Smooth muscle cell (in vitro differentiated cells): ENCODE results near the gene TSC2. TPM values are rescaled to one million over a fixed set of nuclear protein-coding genes. Genes with fewer than 3 reads are reported as not detected.

ENCODE experiments used
- DNase-seq: peaks from one replicate; lab custom pipeline; 2025; ENCODE audit not compliant: unreplicated experiment; lab: John Stamatoyannopoulos, UW
- H2AFZ ChIP-seq: fragments of 200-600 bp; sonication (generic); 2 replicates; pipeline ENCODE4 v1.6.0; 2016; ENCODE audit warnings: antibody characterized with exemption, low read depth, mild to moderate bottlenecking
- H3F3A ChIP-seq: fragments of 200-600 bp; sonication (generic); 2 replicates; pipeline ENCODE4 v1.6.0; 2017; ENCODE audit warnings: antibody characterized with exemption, low read depth
- H3K27ac ChIP-seq: fragments of 200-600 bp; sonication (generic); 2 replicates; pipeline ENCODE4 v1.5.1; 2016; ENCODE audit warnings: low read depth, mild to moderate bottlenecking
- H3K27me3 ChIP-seq: fragments of 200-600 bp; sonication (generic); 2 replicates; pipeline ENCODE4 v1.6.1; 2016; ENCODE audit warnings: low read depth, mild to moderate bottlenecking
- H3K36me3 ChIP-seq: fragments of 200-600 bp; sonication (generic); 2 replicates; pipeline ENCODE4 v1.5.1; 2016; ENCODE audit warnings: low read depth
- H3K4me1 ChIP-seq: fragments of 200-600 bp; sonication (generic); 2 replicates; pipeline ENCODE4 v1.5.1; 2016; ENCODE audit warnings: low read depth
- H3K4me2 ChIP-seq: fragments of 200-600 bp; sonication (generic); 2 replicates; pipeline ENCODE4 v1.6.0; 2016; ENCODE audit warnings: mild to moderate bottlenecking
- H3K4me3 ChIP-seq: fragments of 200-600 bp; sonication (generic); 2 replicates; pipeline ENCODE4 v1.5.1; 2016; ENCODE audit warnings: mild to moderate bottlenecking
- H3K79me2 ChIP-seq: fragments of 200-600 bp; sonication (generic); 2 replicates; pipeline ENCODE4 v1.6.0; 2016; ENCODE audit warnings: low read depth, mild to moderate bottlenecking
- H3K9ac ChIP-seq: fragments of 200-600 bp; sonication (generic); 2 replicates; pipeline ENCODE4 v1.6.0; 2016; ENCODE audit warnings: low read depth
- H3K9me3 ChIP-seq: fragments of 200-600 bp; sonication (generic); replicated peaks from 2 replicates; pipeline ENCODE4 v1.5.1; 2016; ENCODE audit warnings: low read depth
- H4K20me1 ChIP-seq: fragments of 200-600 bp; sonication (generic); 2 replicates; pipeline ENCODE4 v1.6.0; 2016; ENCODE audit warnings: low read depth
- WGBS: methylation state at CpG from one replicate; pipeline ENCODE4 v1.1.7; 2016; ENCODE audit warnings: low lambda C conversion rate; 5-methylcytosine and 5-hydroxymethylcytosine counted together
- polyA plus RNA-seq: library from polyadenylated mRNA; unstranded; fragments of >200 nt; fragmentation: Nextera tagmentation; extraction: Ambion mirVana; gene quantifications from 2 replicates; pipeline ENCODE4 v1.2.1, GENCODE V29; 2016
- total RNA-seq: library from RNA; depleted of rRNA; stranded (reverse); fragments of >200 nt; gene quantifications from 2 replicates; pipeline ENCODE4 v1.2.3, GENCODE V29; 2014
- TF ChIP-seq, protein P1 (sequence below): fragments of 200-600 bp; sonication (generic); IDR thresholded peaks from 2 replicates; pipeline ENCODE4 v1.5.1; 2017; ENCODE audit warnings: borderline replicate concordance, mild to moderate bottlenecking, antibody characterized with exemption; ENCODE audit not compliant: insufficient read depth, poor library complexity, severe bottlenecking

TSC2 gene
- total and polyA plus RNA-seq, 2 experiments from 2014 or later, result 64.5 to 74.7 TPM

DNA sequence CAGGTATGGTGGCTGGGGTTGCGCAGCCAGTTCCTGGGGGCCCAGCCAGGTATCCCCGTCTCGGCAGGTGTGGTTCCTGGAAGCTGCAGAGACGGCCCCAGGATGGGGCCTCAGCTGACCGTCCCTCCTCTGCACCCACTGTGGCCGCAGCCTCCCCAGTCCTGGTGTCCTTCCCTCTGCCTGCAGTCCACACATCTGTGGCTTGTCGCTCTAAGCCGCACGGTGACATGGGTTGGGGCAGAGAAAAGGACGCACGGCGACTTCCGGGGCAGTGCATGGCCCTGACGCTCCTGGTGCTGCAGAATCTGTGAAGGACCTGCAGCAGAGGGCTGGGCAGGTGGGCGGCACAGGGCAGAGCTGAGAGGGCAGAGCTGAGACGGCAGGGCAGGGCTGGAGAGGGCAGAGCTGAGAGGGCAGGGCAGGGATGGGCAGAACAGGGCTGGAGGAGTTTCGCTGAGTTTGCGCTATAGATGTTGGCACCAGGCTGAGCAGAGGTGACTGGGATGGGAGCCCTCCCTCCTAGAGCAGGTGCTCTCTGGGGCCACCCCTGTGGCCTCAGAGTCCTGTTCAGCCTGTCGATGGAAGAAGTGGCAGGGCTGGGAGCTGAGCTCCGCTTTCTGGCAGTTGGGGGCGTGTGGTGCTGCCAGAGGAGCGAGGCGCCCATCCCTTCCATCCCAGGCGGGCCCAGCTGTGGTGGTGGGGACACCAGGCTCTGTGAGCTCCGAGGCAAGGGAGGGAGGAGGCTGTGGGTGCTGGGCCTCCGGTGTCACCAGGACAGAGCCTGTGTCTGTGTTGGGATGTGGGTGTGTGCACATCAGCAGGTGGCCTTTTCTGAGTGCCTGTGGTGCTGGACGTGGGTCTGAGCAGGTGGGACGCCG lies 23.0 kb downstream of the TSC2 start:
- 96% methylated on average over 29 of the region's 29 CpGs for WGBS
- H3K9ac ChIP-seq, result no peak overlapping the region
- H3K9me3 ChIP-seq, result no peaks in the 10 kb centered on the region
- no peak overlapping the region for H3K4me3 ChIP-seq
- H4K20me1 ChIP-seq, result no peaks in the 10 kb centered on the region
- H3K79me2 ChIP-seq, result no peaks in the 10 kb centered on the region
- no peaks in the 10 kb centered on the region for H3F3A ChIP-seq
- H3K27me3 ChIP-seq, result no peaks in the 10 kb centered on the region
- H3K27ac ChIP-seq, result no peak overlapping the region
- H3K4me2 ChIP-seq, result no peak overlapping the region
- TF ChIP-seq, protein P1, sequence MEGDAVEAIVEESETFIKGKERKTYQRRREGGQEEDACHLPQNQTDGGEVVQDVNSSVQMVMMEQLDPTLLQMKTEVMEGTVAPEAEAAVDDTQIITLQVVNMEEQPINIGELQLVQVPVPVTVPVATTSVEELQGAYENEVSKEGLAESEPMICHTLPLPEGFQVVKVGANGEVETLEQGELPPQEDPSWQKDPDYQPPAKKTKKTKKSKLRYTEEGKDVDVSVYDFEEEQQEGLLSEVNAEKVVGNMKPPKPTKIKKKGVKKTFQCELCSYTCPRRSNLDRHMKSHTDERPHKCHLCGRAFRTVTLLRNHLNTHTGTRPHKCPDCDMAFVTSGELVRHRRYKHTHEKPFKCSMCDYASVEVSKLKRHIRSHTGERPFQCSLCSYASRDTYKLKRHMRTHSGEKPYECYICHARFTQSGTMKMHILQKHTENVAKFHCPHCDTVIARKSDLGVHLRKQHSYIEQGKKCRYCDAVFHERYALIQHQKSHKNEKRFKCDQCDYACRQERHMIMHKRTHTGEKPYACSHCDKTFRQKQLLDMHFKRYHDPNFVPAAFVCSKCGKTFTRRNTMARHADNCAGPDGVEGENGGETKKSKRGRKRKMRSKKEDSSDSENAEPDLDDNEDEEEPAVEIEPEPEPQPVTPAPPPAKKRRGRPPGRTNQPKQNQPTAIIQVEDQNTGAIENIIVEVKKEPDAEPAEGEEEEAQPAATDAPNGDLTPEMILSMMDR, result no peak
- H3K4me1 ChIP-seq, result no peaks in the 10 kb centered on the region
- no peak overlapping the region for H2AFZ ChIP-seq
- peaks cover 5% of the 10 kb centered on the region for H3K36me3 ChIP-seq
- DNase-seq, result no peak

DNA sequence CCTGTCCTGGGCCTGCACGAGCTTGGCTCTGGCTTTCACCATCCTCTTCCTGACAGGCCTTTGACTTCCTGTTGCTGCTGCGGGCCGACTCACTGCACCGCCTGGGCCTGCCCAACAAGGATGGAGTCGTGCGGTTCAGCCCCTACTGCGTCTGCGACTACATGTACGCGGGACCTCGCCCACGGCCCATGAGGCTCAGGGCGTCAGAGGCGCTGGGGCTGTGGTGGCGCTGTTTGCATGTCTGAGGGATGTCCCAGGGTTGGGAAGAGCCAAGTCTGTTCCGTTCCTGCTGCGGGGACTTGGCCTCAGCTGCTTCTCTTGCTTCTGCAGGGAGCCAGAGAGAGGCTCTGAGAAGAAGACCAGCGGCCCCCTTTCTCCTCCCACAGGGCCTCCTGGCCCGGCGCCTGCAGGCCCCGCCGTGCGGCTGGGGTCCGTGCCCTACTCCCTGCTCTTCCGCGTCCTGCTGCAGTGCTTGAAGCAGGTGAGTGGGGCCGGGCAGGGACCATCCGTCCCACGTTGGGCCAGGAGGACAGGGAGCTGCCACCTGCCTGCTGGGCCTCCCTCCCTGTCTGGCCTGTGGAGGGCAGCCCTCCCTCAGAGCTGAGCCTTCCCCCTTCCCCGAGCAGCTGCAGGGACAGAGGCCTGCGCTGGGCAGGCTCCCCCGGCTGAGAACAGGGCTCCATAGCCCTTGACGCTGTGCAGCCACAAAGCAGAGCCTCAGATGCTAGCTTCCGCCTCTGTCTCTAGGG lies 23.8 kb downstream of the TSC2 start:
- H3K36me3 ChIP-seq, result no peaks in the 10 kb centered on the region
- TF ChIP-seq, protein P1, result no peak
- H3K79me2 ChIP-seq, result no peaks in the 10 kb centered on the region
- no peak overlapping the region for H3K27ac ChIP-seq
- no peaks in the 10 kb centered on the region for H3K27me3 ChIP-seq
- no peaks in the 10 kb centered on the region for H3F3A ChIP-seq
- 95% methylated on average over 34 of the region's 34 CpGs for WGBS
- no peak overlapping the region for H2AFZ ChIP-seq
- no peaks in the 10 kb centered on the region for H3K4me1 ChIP-seq
- DNase-seq, result no peak
- H3K4me2 ChIP-seq, result no peak overlapping the region
- H4K20me1 ChIP-seq, result no peaks in the 10 kb centered on the region
- H3K9ac ChIP-seq, result no peak overlapping the region
- H3K4me3 ChIP-seq, result no peak overlapping the region
- no peaks in the 10 kb centered on the region for H3K9me3 ChIP-seq

DNA sequence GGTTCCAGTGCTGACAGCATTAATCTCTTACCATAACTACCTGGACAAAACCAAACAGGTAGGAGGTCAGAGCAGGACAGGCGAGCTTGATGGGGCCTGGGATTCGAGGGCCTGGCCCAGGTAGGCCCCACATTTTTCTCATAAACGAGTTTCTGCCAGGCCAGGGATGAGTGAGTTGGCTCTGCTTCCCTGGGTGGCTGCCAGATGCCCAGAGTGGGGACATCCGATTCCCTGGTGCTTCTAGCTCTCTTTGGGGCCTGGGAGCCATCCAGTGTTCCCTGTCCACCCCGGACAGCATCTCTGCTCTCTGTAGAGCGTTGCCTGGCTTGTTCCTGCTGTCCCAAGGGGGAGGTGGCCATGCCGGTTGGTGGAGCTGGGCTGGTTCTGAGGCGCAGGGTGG lies 25.1 kb downstream of the TSC2 start:
- 95% methylated on average over 8 of the region's 8 CpGs for WGBS
- Histone ChIP-seq H3K79me2 (no peaks in the 10 kb centered on the region), H2AFZ (no peak overlapping the region), H3F3A (no peaks in the 10 kb centered on the region), H3K36me3 (no peaks in the 10 kb centered on the region), H3K4me2 (no peak overlapping the region), H4K20me1 (no peaks in the 10 kb centered on the region), H3K4me3 (no peak overlapping the region), H3K9ac (no peak overlapping the region), H3K4me1 (no peaks in the 10 kb centered on the region), H3K27me3 (no peaks in the 10 kb centered on the region), H3K27ac (no peak overlapping the region), H3K9me3 (no peaks in the 10 kb centered on the region)
- no peak for DNase-seq
- TF ChIP-seq, protein P1, result no peak
